HUES48 (cell line): Measurements from ENCODE around the gene RPS6KL1.

Experiments
- H3K27ac ChIP-seq: one replicate; pipeline ENCODE4 v1.7.0; 2013; ENCODE audit warnings: low read depth, low read length, inconsistent platforms
- H3K27me3 ChIP-seq: 2 replicates; pipeline ENCODE4 v1.6.1; 2013; ENCODE audit warnings: mild to moderate bottlenecking, low read length; ENCODE audit not compliant: control insufficient read depth, insufficient read depth
- H3K36me3 ChIP-seq: 2 replicates; pipeline ENCODE4 v1.6.1; 2013; ENCODE audit warnings: low read length; ENCODE audit not compliant: control insufficient read depth, insufficient read depth
- H3K4me1 ChIP-seq: 2 replicates; pipeline ENCODE4 v1.6.1; 2013; ENCODE audit warnings: mild to moderate bottlenecking, low read length; ENCODE audit not compliant: control insufficient read depth, insufficient read depth
- H3K4me3 ChIP-seq: 2 replicates; pipeline ENCODE4 v1.5.1; 2013; ENCODE audit warnings: mild to moderate bottlenecking, low read depth, low read length
- H3K9ac ChIP-seq: 2 replicates; pipeline ENCODE4 v1.6.1; 2013; ENCODE audit warnings: mild to moderate bottlenecking, low read depth, low read length, moderate library complexity
- H3K9me3 ChIP-seq: 2 replicates; pipeline ENCODE4 v1.6.1; 2013; ENCODE audit warnings: low read length; ENCODE audit not compliant: control insufficient read depth, insufficient read depth

Gene RPS6KL1

DNA sequence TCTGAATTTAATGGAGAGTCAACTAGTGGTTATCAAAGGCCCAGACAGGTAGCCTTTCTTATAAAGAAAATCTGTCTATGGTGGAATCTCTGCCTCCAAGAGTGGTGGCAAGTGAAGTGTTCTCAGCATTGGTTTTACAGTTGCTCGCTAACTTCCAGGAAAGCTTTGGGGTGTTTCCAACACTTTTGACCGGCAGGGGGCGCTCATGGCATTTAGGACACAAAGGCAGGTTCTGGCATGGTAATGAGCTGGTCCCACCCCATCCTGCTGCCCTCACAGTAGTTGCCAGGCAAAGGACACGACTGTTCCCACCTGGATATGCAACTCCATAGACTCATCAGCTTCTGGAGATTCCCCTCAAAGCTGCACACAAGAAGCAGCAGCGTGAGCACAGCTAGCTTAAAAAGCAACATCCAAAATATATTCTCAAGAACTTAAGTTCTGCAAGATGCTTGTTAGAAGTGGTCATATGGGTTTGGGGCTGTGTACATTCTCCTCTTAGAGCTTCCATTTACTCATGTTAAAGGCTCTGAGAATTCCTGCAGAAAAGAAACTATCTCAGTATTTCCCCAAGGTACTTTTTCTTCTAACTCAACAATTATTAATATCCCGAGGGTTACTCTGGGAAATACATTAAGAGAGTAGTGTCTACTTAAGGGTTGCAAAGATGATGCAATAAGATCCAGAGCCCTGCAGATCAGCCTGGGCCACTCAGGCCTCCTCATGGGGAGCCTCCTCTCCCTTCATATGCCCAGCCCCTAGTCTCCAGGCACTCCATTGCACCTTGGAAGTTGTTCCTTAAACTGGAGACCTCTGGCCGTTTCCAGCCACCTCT, 61.9 kb downstream of the RPS6KL1 start:
- H3K4me1 ChIP-seq, result no peaks in the 10 kb centered on the region
- no peaks in the 10 kb centered on the region for H3K36me3 ChIP-seq
- no peaks in the 10 kb centered on the region for H3K27me3 ChIP-seq
- no peaks in the 10 kb centered on the region for H3K9me3 ChIP-seq
- no peak overlapping the region for H3K4me3 ChIP-seq
- H3K27ac ChIP-seq, result no peak overlapping the region
- no peak overlapping the region for H3K9ac ChIP-seq

DNA sequence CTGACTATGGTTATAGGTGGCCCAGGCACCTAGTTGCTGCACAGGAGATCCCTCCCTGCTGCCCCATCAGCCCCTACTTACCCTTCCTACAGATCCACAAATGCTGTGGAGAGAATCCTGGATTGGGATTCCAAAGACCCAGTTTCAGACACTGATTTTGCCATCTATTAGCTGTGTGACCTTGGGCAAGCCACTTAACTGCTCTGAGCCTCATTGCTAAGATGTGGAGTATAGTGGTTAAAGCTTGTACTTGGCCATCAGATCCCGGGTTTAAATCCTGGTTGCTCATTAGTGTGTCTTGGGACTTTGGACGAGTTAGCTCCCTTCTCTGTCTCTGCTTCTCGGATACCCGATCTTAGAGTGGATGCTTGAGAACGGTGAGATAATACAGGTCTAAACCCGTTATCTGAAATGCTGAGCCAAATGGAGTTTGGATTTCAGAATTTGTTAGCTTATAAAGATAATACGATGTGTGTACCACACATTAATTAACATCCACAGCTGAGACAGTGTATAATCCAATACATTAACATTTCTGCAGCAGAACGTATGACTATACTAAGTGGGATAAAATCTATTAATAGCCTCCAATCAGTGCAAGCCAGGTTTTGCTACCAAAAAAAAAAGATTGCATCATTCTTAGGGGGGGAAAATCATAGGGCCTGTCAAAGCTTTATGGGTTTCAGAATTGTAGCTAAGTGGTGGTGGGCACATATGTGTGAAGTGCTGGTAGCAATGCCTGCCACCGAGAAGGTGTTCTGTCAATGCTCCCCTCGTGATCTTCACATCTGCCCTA, 63.1 kb downstream of the RPS6KL1 start:
- H3K4me1 ChIP-seq, result no peaks in the 10 kb centered on the region
- H3K9ac ChIP-seq, result no peak overlapping the region
- no peak overlapping the region for H3K27ac ChIP-seq
- H3K9me3 ChIP-seq, result no peaks in the 10 kb centered on the region
- no peak overlapping the region for H3K4me3 ChIP-seq
- H3K36me3 ChIP-seq, result no peaks in the 10 kb centered on the region
- H3K27me3 ChIP-seq, result no peaks in the 10 kb centered on the region

DNA sequence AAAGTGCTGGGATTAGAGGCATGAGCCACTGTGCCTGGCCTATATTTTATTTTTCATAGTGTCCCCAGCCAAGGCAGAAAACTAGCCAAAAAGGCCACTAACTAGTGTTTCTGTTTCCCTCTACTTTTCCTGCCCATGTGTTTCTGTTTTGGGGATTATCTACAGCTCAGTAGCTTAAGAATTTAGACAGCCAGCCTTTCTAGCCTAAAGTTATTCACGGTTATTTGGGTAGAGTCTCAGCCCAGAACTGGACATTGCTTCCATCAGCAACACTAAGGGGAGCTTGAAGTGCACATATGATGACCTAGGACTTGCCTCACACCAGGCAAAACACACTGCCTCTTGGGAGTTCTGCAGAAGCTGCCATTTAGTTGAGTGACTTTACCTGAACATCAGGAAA, 65.0 kb downstream of the RPS6KL1 start:
- Histone ChIP-seq H3K36me3 (no peaks in the 10 kb centered on the region), H3K9ac (no peak overlapping the region), H3K4me1 (no peaks in the 10 kb centered on the region), H3K4me3 (no peak overlapping the region), H3K27ac (no peak overlapping the region), H3K9me3 (no peaks in the 10 kb centered on the region), H3K27me3 (no peaks in the 10 kb centered on the region)

DNA sequence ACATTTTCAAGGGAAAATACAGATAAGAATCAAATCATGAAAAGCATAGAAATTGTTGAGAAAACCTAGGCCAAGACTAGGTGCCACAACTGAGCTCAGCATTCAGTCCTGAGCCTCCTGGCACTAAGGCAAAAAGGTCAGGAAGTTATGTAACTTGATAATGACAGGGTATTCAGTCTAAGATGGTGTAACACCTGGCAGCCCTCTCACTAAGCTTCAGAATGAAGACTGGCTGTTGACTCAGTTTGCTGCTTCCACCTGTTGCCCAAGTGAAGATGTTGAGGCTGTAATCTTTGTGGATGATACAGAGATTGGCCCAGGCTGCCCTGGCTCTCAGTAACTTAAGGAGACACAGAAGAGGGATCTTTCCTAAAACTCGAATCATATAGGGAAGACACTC, 66.7 kb downstream of the RPS6KL1 start:
- no peaks in the 10 kb centered on the region for H3K27me3 ChIP-seq
- H3K4me3 ChIP-seq, result no peak overlapping the region
- H3K27ac ChIP-seq, result no peak overlapping the region
- H3K4me1 ChIP-seq, result no peaks in the 10 kb centered on the region
- no peaks in the 10 kb centered on the region for H3K36me3 ChIP-seq
- no peaks in the 10 kb centered on the region for H3K9me3 ChIP-seq
- H3K9ac ChIP-seq, result no peak overlapping the region

DNA sequence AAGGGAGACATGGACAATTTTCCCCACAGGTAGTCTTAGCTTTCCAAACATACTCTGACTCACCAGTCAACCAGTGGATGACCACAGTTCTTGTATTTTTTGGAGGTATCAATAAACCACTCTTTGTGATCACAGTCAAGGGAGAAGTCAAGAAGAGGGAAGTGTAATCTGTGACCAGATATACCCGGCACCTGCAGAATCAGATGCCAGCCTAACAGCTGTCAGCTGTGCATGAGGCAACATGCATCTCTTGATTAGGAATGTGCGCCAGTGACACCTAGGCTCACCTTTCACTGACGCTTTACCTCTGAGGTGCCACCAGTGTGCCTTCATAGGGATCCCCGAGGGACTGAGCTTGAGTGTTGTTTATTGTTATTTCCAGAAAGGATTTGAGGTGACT, 67.1 kb downstream of the RPS6KL1 start:
- H3K4me1 ChIP-seq, result no peaks in the 10 kb centered on the region
- H3K9ac ChIP-seq, result no peak overlapping the region
- no peak overlapping the region for H3K4me3 ChIP-seq
- H3K9me3 ChIP-seq, result no peaks in the 10 kb centered on the region
- H3K27ac ChIP-seq, result no peak overlapping the region
- H3K27me3 ChIP-seq, result no peaks in the 10 kb centered on the region
- no peaks in the 10 kb centered on the region for H3K36me3 ChIP-seq

DNA sequence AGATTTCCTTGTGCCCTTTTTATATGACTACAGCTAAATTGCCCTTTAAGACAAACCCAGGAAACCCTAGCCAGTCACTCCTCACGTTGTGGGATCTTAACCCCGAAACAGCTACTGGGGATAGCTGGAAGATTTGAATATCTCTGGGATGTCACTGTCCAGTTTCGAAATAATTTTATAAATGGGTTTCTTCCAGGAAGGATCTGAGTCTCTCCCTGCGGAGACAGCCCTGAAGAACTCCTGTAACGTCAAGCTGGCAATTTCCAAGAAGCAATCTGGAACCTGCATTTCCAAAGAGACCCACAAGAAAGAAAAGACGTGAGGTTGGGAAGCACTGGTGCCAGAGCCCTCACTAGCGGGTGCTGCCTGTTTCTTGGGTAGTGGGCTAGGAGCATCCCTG, 68.0 kb downstream of the RPS6KL1 start:
- H3K27me3 ChIP-seq, result no peaks in the 10 kb centered on the region
- H3K36me3 ChIP-seq, result no peaks in the 10 kb centered on the region
- no peak overlapping the region for H3K4me3 ChIP-seq
- H3K4me1 ChIP-seq, result no peaks in the 10 kb centered on the region
- H3K9ac ChIP-seq, result no peak overlapping the region
- no peaks in the 10 kb centered on the region for H3K9me3 ChIP-seq
- H3K27ac ChIP-seq, result no peak overlapping the region
